H1 (cell line): ENCODE results near the gene TP53BP2. TPM values are rescaled to one million over a fixed set of nuclear protein-coding genes. Genes with fewer than 3 reads are reported as not detected.

ENCODE experiments used
- CTCF ChIA-PET: fragments of 300-600 bp; sonication (Branson Sonifier 250); formaldehyde crosslinking; loops from one replicate; lab custom pipeline; 2021; ENCODE audit not compliant: partially characterized antibody; lab: Charles Lee
- POLR2A ChIA-PET: fragments of 300-600 bp; sonication (Branson Sonifier 250); formaldehyde crosslinking; loops from one replicate; lab custom pipeline; 2021; ENCODE audit warnings: inconsistent platforms; ENCODE audit not compliant: partially characterized antibody; lab: Charles Lee
- DNase-seq, 2 experiments: peaks; one replicate each; pipeline versions ENCODE4 v3.0.0 to v3.0.0-alpha.2; 2010 to 2022; ENCODE audit warnings: low spot score in 2 of 2, low read depth in 1 of 2, mixed read lengths in 1 of 2
- FAIRE-seq: peaks from 2 replicates; lab custom pipeline; 2011; peaks lifted over from hg19 to GRCh38; lab: Jason Lieb, UNC
- H2AFZ ChIP-seq: 2 replicates; pipeline ENCODE4 v1.8.1; 2012; ENCODE audit warnings: low read length, inconsistent platforms
- H2AK5ac ChIP-seq: 2 replicates; pipeline ENCODE4 v1.6.1; 2013; ENCODE audit warnings: low read depth, low read length
- H2BK120ac ChIP-seq: replicated peaks from 2 replicates; pipeline ENCODE3; 2013; ENCODE audit warnings: low read depth, low read length, inconsistent platforms
- H2BK12ac ChIP-seq: 2 replicates; pipeline ENCODE4 v1.6.1; 2013; ENCODE audit warnings: low read depth, low read length
- H2BK15ac ChIP-seq: 2 replicates; pipeline ENCODE4 v1.6.1; 2013; ENCODE audit warnings: low read length
- H2BK20ac ChIP-seq: 2 replicates; pipeline ENCODE4 v1.6.1; 2013; ENCODE audit warnings: low read length
- H2BK5ac ChIP-seq: 2 replicates; pipeline ENCODE4 v1.6.1; 2013; ENCODE audit warnings: low read depth, low read length
- H3K14ac ChIP-seq: 2 replicates; pipeline ENCODE4 v1.6.1; 2013; ENCODE audit warnings: inconsistent platforms; ENCODE audit not compliant: insufficient read length
- H3K18ac ChIP-seq: 2 replicates; pipeline ENCODE4 v1.6.1; 2013; ENCODE audit warnings: low read length; ENCODE audit errors: extremely low read depth
- H3K23ac ChIP-seq: 2 replicates; pipeline ENCODE4 v1.6.1; 2013; ENCODE audit warnings: inconsistent platforms; ENCODE audit not compliant: insufficient read length
- H3K23me2 ChIP-seq: 2 replicates; pipeline ENCODE4 v1.6.1; 2013; ENCODE audit warnings: low read depth, low read length
- H3K27ac ChIP-seq: 2 replicates; pipeline ENCODE4 v1.6.1; 2011; ENCODE audit warnings: low read depth, low read length, inconsistent platforms
- H3K27me3 ChIP-seq, 4 experiments: replicated peaks in 1 of 4; 1 replicate in 1 of 4; 2 replicates in 3 of 4; pipeline versions ENCODE4 v1.6.1 to v1.8.1; 2011 to 2013; ENCODE audit warnings: low read length in 3 of 4, mild to moderate bottlenecking in 3 of 4, inconsistent platforms in 2 of 4, mixed read lengths in 2 of 4, moderate library complexity in 1 of 4; ENCODE audit not compliant: control insufficient read depth in 3 of 4, insufficient read depth in 3 of 4; ENCODE audit errors: extremely low read depth in 1 of 4
- H3K36me3 ChIP-seq, 4 experiments: 2 replicates each; pipeline versions ENCODE4 v1.6.1 to v1.8.1; 2011 to 2013; ENCODE audit warnings: mild to moderate bottlenecking in 4 of 4, low read length in 3 of 4, moderate library complexity in 2 of 4, control low read depth in 1 of 4, inconsistent platforms in 1 of 4; ENCODE audit not compliant: insufficient read depth in 4 of 4, control insufficient read depth in 2 of 4
- H3K4ac ChIP-seq: replicated peaks from 2 replicates; pipeline ENCODE3; 2013; ENCODE audit warnings: low read length, low read depth, mixed read lengths, inconsistent platforms; ENCODE audit not compliant: insufficient read length
- H3K4me1 ChIP-seq, 4 experiments: replicated peaks in 1 of 4; 1 replicate in 1 of 4; 2 replicates in 3 of 4; pipeline versions ENCODE4 v1.6.1 to v1.8.1; 2011 to 2013; ENCODE audit warnings: low read length in 3 of 4, inconsistent platforms in 2 of 4, mixed read lengths in 1 of 4; ENCODE audit not compliant: insufficient read depth in 4 of 4, control insufficient read depth in 3 of 4
- H3K4me2 ChIP-seq, 2 experiments: 2 replicates each; pipeline versions ENCODE4 v1.6.1 to v1.8.1; 2011 to 2013; ENCODE audit warnings: low read depth in 2 of 2, low read length in 2 of 2, control low read depth in 1 of 2, inconsistent platforms in 1 of 2, mild to moderate bottlenecking in 1 of 2; ENCODE audit not compliant: insufficient read depth in 1 of 2
- H3K4me3 ChIP-seq, 4 experiments: fragments of 200-600, 300-600 bp in 1 of 4; sonication (generic), shearing (Covaris generic), sonication (Bioruptor Twin) in 1 of 4; 2 replicates each; pipeline versions ENCODE4 v1.5.1 to v1.8.1; 2011 to 2016; ENCODE audit warnings: low read length in 4 of 4, low read depth in 3 of 4, control low read depth in 2 of 4, inconsistent platforms in 2 of 4, mild to moderate bottlenecking in 2 of 4, mixed read lengths in 1 of 4, moderate library complexity in 1 of 4; ENCODE audit not compliant: insufficient read depth in 2 of 4; ENCODE audit errors: extremely low read depth in 1 of 4
- H3K56ac ChIP-seq: replicated peaks from 2 replicates; pipeline ENCODE3; 2013; ENCODE audit warnings: low read depth, mild to moderate bottlenecking, mixed read lengths, low read length, inconsistent platforms; ENCODE audit not compliant: insufficient read length
- H3K79me1 ChIP-seq: 2 replicates; pipeline ENCODE4 v1.6.1; 2013; ENCODE audit warnings: low read depth, low read length, control low read depth
- H3K79me2 ChIP-seq, 2 experiments: 2 replicates each; pipeline versions ENCODE4 v1.6.1 to v1.8.1; 2012 to 2013; ENCODE audit warnings: low read length in 2 of 2, mild to moderate bottlenecking in 2 of 2, inconsistent platforms in 1 of 2; ENCODE audit not compliant: insufficient read depth in 2 of 2, control insufficient read depth in 1 of 2
- H3K9ac ChIP-seq, 4 experiments: replicated peaks in 1 of 4; 1 replicate in 1 of 4; 2 replicates in 3 of 4; pipeline versions ENCODE4 v1.6.1 to v1.8.1; 2011 to 2013; ENCODE audit warnings: low read depth in 3 of 4, low read length in 3 of 4, control low read depth in 2 of 4, mild to moderate bottlenecking in 2 of 4, moderate library complexity in 2 of 4, inconsistent platforms in 1 of 4; ENCODE audit errors: extremely low read depth in 1 of 4
- H3K9me3 ChIP-seq, 2 experiments: 2 replicates each; pipeline versions ENCODE4 v1.6.1 to v1.8.1; 2012 to 2013; ENCODE audit warnings: mild to moderate bottlenecking in 2 of 2, moderate library complexity in 2 of 2, control low read depth in 1 of 2, inconsistent platforms in 1 of 2, low read depth in 1 of 2, low read length in 1 of 2, mixed read lengths in 1 of 2; ENCODE audit not compliant: insufficient read depth in 2 of 2
- H4K20me1 ChIP-seq, 2 experiments: replicated peaks in 1 of 2; 2 replicates each; pipeline versions ENCODE3 to v1.8.1; 2011 to 2013; ENCODE audit warnings: inconsistent platforms in 2 of 2, low read length in 2 of 2, mild to moderate bottlenecking in 1 of 2; ENCODE audit not compliant: insufficient read depth in 2 of 2, control insufficient read depth in 1 of 2
- H4K5ac ChIP-seq: 2 replicates; pipeline ENCODE4 v1.6.1; 2013; ENCODE audit warnings: low read length, low read depth, mixed read lengths, inconsistent platforms; ENCODE audit not compliant: insufficient read length
- H4K8ac ChIP-seq: 2 replicates; pipeline ENCODE4 v1.8.0; 2013; ENCODE audit warnings: mild to moderate bottlenecking, moderate library complexity, low read length, inconsistent platforms; ENCODE audit not compliant: insufficient read depth; ENCODE audit errors: extremely low read depth
- H4K91ac ChIP-seq: replicated peaks from 2 replicates; pipeline ENCODE3; 2013; ENCODE audit warnings: low read length, mixed read lengths, inconsistent platforms; ENCODE audit not compliant: insufficient read length
- EGR1 ChIP-seq: IDR thresholded peaks from 2 replicates; pipeline ENCODE4 v1.6.1; 2011; ENCODE audit warnings: low read depth, low read length, borderline replicate concordance
- GTF2F1 ChIP-seq: IDR thresholded peaks from 2 replicates; pipeline ENCODE4 v1.6.1; 2012; ENCODE audit warnings: low read depth, low read length, improper control_type of control experiment, borderline replicate concordance
- KDM1A ChIP-seq: fragments of 200-600, 300-600 bp; sonication (generic); IDR thresholded peaks from 2 replicates; pipeline ENCODE4 v1.7.1; 2016; ENCODE audit warnings: mild to moderate bottlenecking, low read length, borderline replicate concordance
- RFX5 ChIP-seq: IDR thresholded peaks from 2 replicates; pipeline ENCODE4 v1.6.1; 2011; ENCODE audit warnings: low read depth, low read length, improper control_type of control experiment, borderline replicate concordance
- SAP30 ChIP-seq: fragments of 300-600 bp; sonication (generic); IDR thresholded peaks from 2 replicates; pipeline ENCODE4 v1.7.1; 2012; ENCODE audit warnings: low read length, moderate library complexity, mild to moderate bottlenecking, inconsistent platforms; ENCODE audit not compliant: insufficient read depth, insufficient replicate concordance
- SP1 ChIP-seq: IDR thresholded peaks from 2 replicates; pipeline ENCODE4 v1.6.1; 2011; ENCODE audit warnings: low read depth, low read length
- SRF ChIP-seq: IDR thresholded peaks from 2 replicates; pipeline ENCODE4 v1.6.1; 2011; ENCODE audit warnings: mild to moderate bottlenecking, low read depth, low read length, moderate library complexity
- TBP ChIP-seq: IDR thresholded peaks from 2 replicates; pipeline ENCODE4 v1.6.1; 2011; ENCODE audit warnings: low read depth, low read length, improper control_type of control experiment
- whole genome bisulfite sequencing, 2 experiments: shearing (Covaris generic) in 1 of 2; methylation state at CpG; one replicate each; pipeline versions ENCODE4 v1.1.6 to v1.1.7; 2013 to 2015; ENCODE audit warnings: low lambda C conversion rate in 2 of 2, mixed read lengths in 2 of 2, inconsistent platforms in 1 of 2, low coverage in 1 of 2, missing lambda C conversion rate in 1 of 2; ENCODE audit not compliant: insufficient replicate concordance in 2 of 2, insufficient coverage in 1 of 2, insufficient read length in 1 of 2; ENCODE audit errors: extremely low coverage in 1 of 2, missing lambda C conversion rate in 1 of 2; 5-methylcytosine and 5-hydroxymethylcytosine counted together
- polyA plus RNA-seq, 7 experiments: library from polyadenylated mRNA; depleted of rRNA in 3 of 7; stranded (reverse) in 5 of 7; unstranded in 2 of 7; fragments of >200 nt in 5 of 7; fragments of 200-250 nt in 2 of 7; gene quantifications; 1 replicate in 5 of 7; 2 replicates in 1 of 7; 4 replicates in 1 of 7; pipeline versions ENCODE4 v1.2.1 to v1.2.3, GENCODE V29; 2011 to 2013; ENCODE audit warnings: missing spikeins in 2 of 7, mixed read lengths in 2 of 7
- total RNA-seq: library from RNA; stranded (reverse); fragmentation: NEBNext Ultra II Directional; extraction: Animal tissue kit (Norgen Biotek cat#: 25700); gene quantifications from 2 replicates; pipeline ENCODE4 v1.2.1, GENCODE V29; 2021

TP53BP2 gene
- total and polyA plus RNA-seq, 2 of the 8 experiments (the other 6 are each of a cell fraction or from before 2014, with no cell fraction given): 18.0 to 38.7 TPM

DNA sequence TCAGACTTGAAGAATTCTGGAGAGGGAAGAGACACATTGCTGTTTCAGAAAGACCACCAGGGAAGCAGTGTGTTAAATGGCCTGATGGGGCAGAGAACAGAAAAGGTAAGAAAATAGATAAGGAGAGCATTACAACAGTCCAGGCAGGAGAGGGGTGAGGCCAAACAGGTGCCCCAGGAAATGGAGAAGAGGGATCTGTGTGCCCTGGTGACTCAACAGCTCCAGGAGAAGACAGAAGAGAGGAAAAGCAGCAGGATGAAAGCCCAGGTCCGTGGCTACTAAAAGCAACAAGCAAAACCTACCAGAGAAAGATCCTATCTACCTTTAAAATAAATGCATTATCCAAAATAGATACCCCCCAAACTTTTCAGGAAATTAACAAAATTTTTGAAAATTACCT lies 9.2 kb downstream of the TP53BP2 start:
- Histone ChIP-seq H3K23me2 (no peaks in the 10 kb centered on the region; the same call in 1 of the 2 replicates), H3K4me3 (no peak overlapping the region), H3K18ac (no peak overlapping the region), H3K4ac (no peak overlapping the region), H3K56ac (no peak overlapping the region), H3K79me2 (peaks cover 25 to 99% of the 10 kb centered on the region in 2 experiments), H4K91ac (no peak overlapping the region), H2AFZ (no peak overlapping the region), H3K4me1 (peaks cover 0 to 13% (median 7%) of the 10 kb centered on the region in 4 experiments), H2BK12ac (no peak overlapping the region), H3K36me3 (no peaks in the 10 kb centered on the region), H3K27me3 (no peaks in the 10 kb centered on the region)
- TF ChIP-seq GTF2F1 (no peak), RFX5 (no peak), KDM1A (no peak), EGR1 (no peak), SRF (no peak), SAP30 (no peak), SP1 (no peak), TBP (no peak)
- TF ChIP-seq, all 59 proteins: peak for 0
- H3K27ac ChIP-seq: no peak overlapping the region
- H3K9me3 ChIP-seq: no peaks in the 10 kb centered on the region
- no peak overlapping the region for H3K23ac ChIP-seq
- no peak overlapping the region for H2BK5ac ChIP-seq
- H3K79me1 ChIP-seq: peaks cover 22% of the 10 kb centered on the region
- H3K9ac ChIP-seq: no peak overlapping the region
- H2BK15ac ChIP-seq: no peak overlapping the region
- no peak for DNase-seq
- no peak overlapping the region for H2AK5ac ChIP-seq
- 84% methylated on average over 1 of the region's 1 CpG; no CpG with 5 or more reads in 1 of the 2 experiments for WGBS, 2 experiments
- H4K20me1 ChIP-seq: peaks cover 14 to 31% of the 10 kb centered on the region in 2 experiments
- no peak overlapping the region for H2BK20ac ChIP-seq
- no peak overlapping the region for H4K5ac ChIP-seq
- no peak overlapping the region for H3K14ac ChIP-seq
- H3K4me2 ChIP-seq: no peak overlapping the region; a peak in 1 of 4 replicates
- CTCF ChIA-PET: interaction anchor here (1.3 kb wide), 1 partner anchor 38 kb away, joined by 3 read pairs; no protein-coding TSS in a partner anchor
- H4K8ac ChIP-seq: no peak overlapping the region
- H2BK120ac ChIP-seq: no peak overlapping the region
- POLR2A ChIA-PET: interaction anchor here (1.8 to 3.2 kb wide), 2 partner anchors 9 to 12 kb away, joined by 5 to 20 read pairs; partner anchors contain the start of gene TP53BP2
- no peak for FAIRE-seq
